Neural progenitor cell (in vitro differentiated cells): Measurements from ENCODE around the gene BICD1. TPM values are rescaled to one million over a fixed set of nuclear protein-coding genes. Genes with fewer than 3 reads are reported as not detected.

Experiments used
- DNase-seq: peaks from one replicate; pipeline ENCODE4 v3.0.0-alpha.2; 2016; ENCODE audit warnings: low spot score
- H2AFZ ChIP-seq: fragments of 200-600 bp; sonication (generic); replicated peaks from 2 replicates; pipeline ENCODE4 v1.6.1; 2016; ENCODE audit warnings: antibody characterized with exemption
- H3F3A ChIP-seq: fragments of 200-600 bp; sonication (generic); 2 replicates; pipeline ENCODE4 v1.6.1; 2016; ENCODE audit warnings: antibody characterized with exemption, low read depth
- H3K27ac ChIP-seq: fragments of 200-600 bp; sonication (generic); 2 replicates; pipeline ENCODE4 v1.5.1; 2016; ENCODE audit warnings: mild to moderate bottlenecking
- H3K27me3 ChIP-seq: fragments of 200-600 bp; sonication (generic); 2 replicates; pipeline ENCODE4 v1.6.1; 2016; ENCODE audit warnings: mild to moderate bottlenecking, moderate library complexity
- H3K36me3 ChIP-seq: fragments of 200-600 bp; sonication (generic); 2 replicates; pipeline ENCODE4 v1.5.1; 2016
- H3K4me1 ChIP-seq: fragments of 200-600 bp; sonication (generic); 2 replicates; pipeline ENCODE4 v1.6.1; 2016; ENCODE audit warnings: mixed run types
- H3K4me2 ChIP-seq: fragments of 200-600 bp; sonication (generic); 2 replicates; pipeline ENCODE4 v1.6.1; 2016
- H3K4me3 ChIP-seq: fragments of 200-600 bp; sonication (generic); 2 replicates; pipeline ENCODE4 v1.5.1; 2016
- H3K79me2 ChIP-seq: fragments of 200-600 bp; sonication (generic); 2 replicates; pipeline ENCODE4 v1.6.1; 2016; ENCODE audit warnings: low read depth
- H3K9ac ChIP-seq: fragments of 200-600 bp; sonication (generic); 2 replicates; pipeline ENCODE4 v1.6.1; 2016
- H3K9me3 ChIP-seq: fragments of 200-600 bp; sonication (generic); 2 replicates; pipeline ENCODE4 v1.5.1; 2016; ENCODE audit warnings: low read depth
- H4K20me1 ChIP-seq: fragments of 200-600 bp; sonication (generic); 2 replicates; pipeline ENCODE4 v1.6.1; 2016; ENCODE audit warnings: low read depth
- H3K27ac Mint-ChIP-seq: 3 replicates; pipeline ENCODE4 v1.8.0; 2021; ENCODE audit warnings: mixed read lengths
- H3K27me3 Mint-ChIP-seq: 2 replicates; pipeline ENCODE4 v1.8.0; 2022; ENCODE audit warnings: low read depth, mild to moderate bottlenecking, inconsistent platforms, moderate library complexity, mixed read lengths; ENCODE audit not compliant: insufficient read depth
- H3K36me3 Mint-ChIP-seq: 3 replicates; pipeline ENCODE4 v1.8.0; 2021; ENCODE audit warnings: mixed read lengths
- H3K4me1 Mint-ChIP-seq: 3 replicates; pipeline ENCODE4 v1.8.0; 2021; ENCODE audit warnings: mixed read lengths
- H3K4me3 Mint-ChIP-seq: 3 replicates; pipeline ENCODE4 v1.8.0; 2021; ENCODE audit warnings: mild to moderate bottlenecking, moderate library complexity, mixed read lengths
- H3K9me3 Mint-ChIP-seq: 3 replicates; pipeline ENCODE4 v1.8.0; 2020; ENCODE audit warnings: mixed read lengths
- EZH2 ChIP-seq: fragments of 200-600 bp; sonication (generic); IDR thresholded peaks from 2 replicates; pipeline ENCODE4 v1.6.1; 2017; ENCODE audit warnings: antibody characterized with exemption, mild to moderate bottlenecking, moderate library complexity
- EZH2phosphoT487 ChIP-seq: fragments of 200-600 bp; sonication (generic); IDR thresholded peaks from 2 replicates; pipeline ENCODE4 v1.6.1; 2017; ENCODE audit warnings: antibody characterized with exemption
- total RNA-seq: library from RNA; depleted of rRNA; stranded (reverse); fragments of >200 nt; gene quantifications from 2 replicates; pipeline ENCODE4 v1.2.3, GENCODE V29; 2015; ENCODE audit warnings: low replicate concordance
- TF ChIP-seq, protein P1 (sequence below): fragments of 200-600 bp; sonication (generic); IDR thresholded peaks from 2 replicates; pipeline ENCODE4 v1.5.1; 2017; ENCODE audit warnings: antibody characterized with exemption, mild to moderate bottlenecking

BICD1 gene
- total RNA-seq, 1 donor from 2014 or later = 23.6 TPM

DNA sequence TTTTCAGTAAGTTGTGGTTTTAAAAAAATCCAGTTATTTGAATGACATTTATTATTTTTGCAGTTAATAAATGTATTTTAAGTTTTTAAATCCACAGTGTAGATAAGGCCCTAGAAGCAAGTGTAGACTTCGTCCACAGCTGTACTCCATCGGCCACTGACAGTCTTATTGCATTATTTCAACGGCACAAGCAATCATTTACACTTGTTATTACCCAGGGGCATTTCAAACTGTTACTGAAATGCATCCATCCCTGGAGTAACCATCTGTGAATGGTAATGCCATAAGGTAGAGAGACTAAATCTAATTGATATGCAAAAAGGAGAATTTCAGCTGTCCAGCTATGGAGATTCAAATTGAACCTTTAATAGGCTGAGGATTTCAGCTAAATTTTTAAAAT lies 48.4 kb downstream of the BICD1 start:
- H3K79me2 ChIP-seq = peaks cover 57% of the 10 kb centered on the region
- H3K27ac ChIP-seq = no peak overlapping the region

DNA sequence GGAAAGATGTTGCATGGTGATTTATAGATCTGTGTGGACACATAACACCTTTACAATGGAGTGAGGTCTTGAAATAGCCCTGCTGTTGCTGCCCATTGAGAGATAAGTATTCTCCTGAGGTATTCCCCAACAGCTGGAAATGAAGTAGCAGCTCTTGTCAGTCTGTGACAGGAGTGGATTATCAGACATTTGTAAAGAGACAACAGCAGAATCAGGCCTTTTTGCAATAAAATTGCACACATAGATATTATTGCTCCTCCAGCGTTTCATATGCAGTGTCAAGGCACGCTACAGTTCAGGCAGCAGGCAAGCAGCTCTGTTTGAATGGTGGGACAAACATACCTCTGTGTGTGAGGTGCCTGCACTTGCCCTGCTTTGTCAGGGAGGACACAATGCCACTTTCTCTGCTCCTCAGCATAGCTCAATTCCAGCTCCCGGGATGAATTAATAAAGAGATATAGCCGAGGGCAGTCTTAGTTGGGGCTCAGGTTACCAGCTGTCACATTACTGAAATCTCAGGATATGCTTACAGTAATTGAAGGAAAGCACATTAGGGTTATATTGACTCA lies 49.4 kb downstream of the BICD1 start:
- no peak overlapping the region for H3K27ac Mint-ChIP-seq
- no peak for DNase-seq
- peaks cover 2% of the 10 kb centered on the region for H3K27me3 Mint-ChIP-seq
- H3K4me1 Mint-ChIP-seq = peaks cover 12% of the 10 kb centered on the region
- Histone ChIP-seq H3K79me2 (peaks cover 53% of the 10 kb centered on the region), H3K4me3 (no peak overlapping the region), H3K9ac (no peak overlapping the region), H3K27me3 (no peaks in the 10 kb centered on the region), H3F3A (peaks cover 15% of the 10 kb centered on the region), H3K27ac (peak overlapping the region; percentile 21), H3K4me2 (peak overlapping the region; percentile 23), H3K4me1 (peaks cover 26% of the 10 kb centered on the region), H4K20me1 (peaks cover 16% of the 10 kb centered on the region), H3K36me3 (no peaks in the 10 kb centered on the region), H3K9me3 (no peaks in the 10 kb centered on the region), H2AFZ (no peak overlapping the region)
- TF ChIP-seq, protein P1, sequence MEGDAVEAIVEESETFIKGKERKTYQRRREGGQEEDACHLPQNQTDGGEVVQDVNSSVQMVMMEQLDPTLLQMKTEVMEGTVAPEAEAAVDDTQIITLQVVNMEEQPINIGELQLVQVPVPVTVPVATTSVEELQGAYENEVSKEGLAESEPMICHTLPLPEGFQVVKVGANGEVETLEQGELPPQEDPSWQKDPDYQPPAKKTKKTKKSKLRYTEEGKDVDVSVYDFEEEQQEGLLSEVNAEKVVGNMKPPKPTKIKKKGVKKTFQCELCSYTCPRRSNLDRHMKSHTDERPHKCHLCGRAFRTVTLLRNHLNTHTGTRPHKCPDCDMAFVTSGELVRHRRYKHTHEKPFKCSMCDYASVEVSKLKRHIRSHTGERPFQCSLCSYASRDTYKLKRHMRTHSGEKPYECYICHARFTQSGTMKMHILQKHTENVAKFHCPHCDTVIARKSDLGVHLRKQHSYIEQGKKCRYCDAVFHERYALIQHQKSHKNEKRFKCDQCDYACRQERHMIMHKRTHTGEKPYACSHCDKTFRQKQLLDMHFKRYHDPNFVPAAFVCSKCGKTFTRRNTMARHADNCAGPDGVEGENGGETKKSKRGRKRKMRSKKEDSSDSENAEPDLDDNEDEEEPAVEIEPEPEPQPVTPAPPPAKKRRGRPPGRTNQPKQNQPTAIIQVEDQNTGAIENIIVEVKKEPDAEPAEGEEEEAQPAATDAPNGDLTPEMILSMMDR = no peak
- TF ChIP-seq EZH2phosphoT487 = no peak
- TF ChIP-seq EZH2 = no peak
- H3K36me3 Mint-ChIP-seq = peaks cover 6% of the 10 kb centered on the region
- no peak overlapping the region for H3K4me3 Mint-ChIP-seq
- no peaks in the 10 kb centered on the region for H3K9me3 Mint-ChIP-seq

More for the DNA sequence above, 48.4 kb downstream of the BICD1 start:
- H3K4me1 Mint-ChIP-seq = peaks cover 12% of the 10 kb centered on the region
- Histone ChIP-seq H3K4me3 (no peak overlapping the region), H4K20me1 (peaks cover 16% of the 10 kb centered on the region), H3K27me3 (no peaks in the 10 kb centered on the region), H3K9ac (no peak overlapping the region), H3K9me3 (no peaks in the 10 kb centered on the region), H2AFZ (no peak overlapping the region), H3K4me2 (peak overlapping the region; percentile 23), H3K36me3 (no peaks in the 10 kb centered on the region), H3K4me1 (peaks cover 26% of the 10 kb centered on the region), H3F3A (peaks cover 15% of the 10 kb centered on the region)
- no peak for DNase-seq
- H3K36me3 Mint-ChIP-seq = peaks cover 9% of the 10 kb centered on the region
- H3K4me3 Mint-ChIP-seq = no peak overlapping the region
- no peaks in the 10 kb centered on the region for H3K9me3 Mint-ChIP-seq
- H3K27me3 Mint-ChIP-seq = peaks cover 2% of the 10 kb centered on the region
- no peak overlapping the region for H3K27ac Mint-ChIP-seq
- no peak for TF ChIP-seq EZH2phosphoT487
- TF ChIP-seq EZH2 = no peak
- TF ChIP-seq, protein P1 = no peak

DNA sequence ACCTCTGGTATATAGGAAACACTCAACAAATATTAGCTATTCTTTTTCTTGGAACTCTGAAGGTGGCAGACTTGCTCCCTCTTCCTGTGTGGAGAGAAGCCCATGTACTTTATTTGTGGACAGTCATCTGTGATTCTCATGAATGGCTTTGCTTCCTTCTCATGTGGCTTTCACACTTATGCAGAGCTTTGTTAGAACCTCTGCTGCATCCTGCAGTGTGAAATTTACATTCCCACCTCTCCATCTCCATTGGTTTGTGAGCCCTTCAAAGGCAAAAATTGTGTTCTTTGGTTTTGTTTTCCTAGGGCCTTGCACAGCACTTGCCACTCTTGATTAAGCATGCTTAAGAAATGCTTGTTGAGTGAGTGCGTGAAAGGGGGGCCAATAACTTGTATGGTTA lies 51.9 kb downstream of the BICD1 start:
- Histone ChIP-seq H3K4me3 (no peak overlapping the region), H4K20me1 (peaks cover 16% of the 10 kb centered on the region), H3K27ac (no peak overlapping the region), H3K4me2 (no peak overlapping the region), H3K36me3 (no peaks in the 10 kb centered on the region), H3K9me3 (no peaks in the 10 kb centered on the region), H2AFZ (no peak overlapping the region), H3K79me2 (peaks cover 49% of the 10 kb centered on the region), H3F3A (peaks cover 15% of the 10 kb centered on the region), H3K27me3 (no peaks in the 10 kb centered on the region), H3K9ac (no peak overlapping the region), H3K4me1 (peaks cover 26% of the 10 kb centered on the region)
- peaks cover 12% of the 10 kb centered on the region for H3K4me1 Mint-ChIP-seq
- H3K36me3 Mint-ChIP-seq = no peaks in the 10 kb centered on the region
- no peak for DNase-seq
- H3K4me3 Mint-ChIP-seq = no peak overlapping the region
- no peaks in the 10 kb centered on the region for H3K27me3 Mint-ChIP-seq
- no peak overlapping the region for H3K27ac Mint-ChIP-seq
- H3K9me3 Mint-ChIP-seq = no peaks in the 10 kb centered on the region
- TF ChIP-seq, protein P1 = no peak
- TF ChIP-seq EZH2 = no peak
- no peak for TF ChIP-seq EZH2phosphoT487
